ENCODE measurements around the gene LASP1.
"Not testable (repeated sequence)": the region's sequence is repeated elsewhere in the genome, so short reads cannot be mapped to it uniquely, and the experiment has no call there.

The LASP1 gene

GRCh38 chr17:38906460-38907228, 36.8 kb downstream of the LASP1 start:
- DNase-seq (ENCODE audit: extremely low read depth in 1 of 2, low read depth in 1 of 2), result no peak

- no peak for DNase-seq (ENCODE audit: extremely low read depth in 1 of 2, low read depth in 1 of 2)
Measured at GRCh38 chr17:38907930-38908675, 38.2 kb downstream of the LASP1 start.

- DNase-seq (ENCODE audit: extremely low read depth in 1 of 2, low read depth in 1 of 2), result no peak
Measured at GRCh38 chr17:38908676-38909181, 38.9 kb downstream of the LASP1 start.

- DNase-seq (ENCODE audit: extremely low read depth in 1 of 2, low read depth in 1 of 2), result no peak
Measured at GRCh38 chr17:38910325-38910724, 40.5 kb downstream of the LASP1 start.

- DNase-seq (ENCODE audit: extremely low read depth in 1 of 2, low read depth in 1 of 2), result no peak
Measured at GRCh38 chr17:38911081-38911730, 41.3 kb downstream of the LASP1 start.

GRCh38 chr17:38911731-38912081, 41.8 kb downstream of the LASP1 start:
- DNase-seq (ENCODE audit: extremely low read depth in 1 of 2, low read depth in 1 of 2), result not testable (repeated sequence)

- no peak for DNase-seq (ENCODE audit: extremely low read depth in 1 of 2, low read depth in 1 of 2)
Measured at GRCh38 chr17:38912221-38912813, 42.5 kb downstream of the LASP1 start.

GRCh38 chr17:38914741-38915638, 45.1 kb downstream of the LASP1 start:
- no peak for DNase-seq (ENCODE audit: extremely low read depth in 1 of 2, low read depth in 1 of 2)

- DNase-seq (ENCODE audit: extremely low read depth in 1 of 2, low read depth in 1 of 2), result no peak
Measured at GRCh38 chr17:38915639-38915995, 45.8 kb downstream of the LASP1 start.

GRCh38 chr17:38916771-38917170, 46.9 kb downstream of the LASP1 start:
- no peak for DNase-seq (ENCODE audit: extremely low read depth in 1 of 2, low read depth in 1 of 2)

GRCh38 chr17:38917259-38917658, 47.4 kb downstream of the LASP1 start:
- no peak for DNase-seq (ENCODE audit: extremely low read depth in 1 of 2, low read depth in 1 of 2)

GRCh38 chr17:38918129-38918913, 48.5 kb downstream of the LASP1 start:
- DNase-seq (ENCODE audit: extremely low read depth in 1 of 2, low read depth in 1 of 2), result no peak

- no peak for DNase-seq (ENCODE audit: extremely low read depth in 1 of 2, low read depth in 1 of 2)
Measured at GRCh38 chr17:38918916-38919315, 49.1 kb downstream of the LASP1 start.

GRCh38 chr17:38919316-38920078, 49.6 kb downstream of the LASP1 start:
- DNase-seq (ENCODE audit: extremely low read depth in 1 of 2, low read depth in 1 of 2), result no peak

GRCh38 chr17:38920374-38921291, 50.8 kb downstream of the LASP1 start:
- DNase-seq (ENCODE audit: extremely low read depth in 1 of 2, low read depth in 1 of 2), result no peak

- no peak for DNase-seq (ENCODE audit: extremely low read depth in 1 of 2, low read depth in 1 of 2)
Measured at GRCh38 chr17:38921756-38922411, 52.0 kb downstream of the LASP1 start.
